H1 (cell line): ENCODE results near the gene TEDC1. TPM values are rescaled to one million over a fixed set of nuclear protein-coding genes. Genes with fewer than 3 reads are reported as not detected.

Experiments
- GTF2F1 ChIP-seq: IDR thresholded peaks from 2 replicates; pipeline ENCODE4 v1.6.1; 2012; ENCODE audit warnings: low read depth, low read length, improper control_type of control experiment, borderline replicate concordance
- HDAC2 ChIP-seq, 2 experiments: fragments of 300-600 bp in 1 of 2; sonication (generic) in 1 of 2; IDR thresholded peaks; 2 replicates each; pipeline ENCODE4 v1.6.1; 2011 to 2012; ENCODE audit warnings: low read depth in 2 of 2, low read length in 2 of 2, mild to moderate bottlenecking in 2 of 2, moderate library complexity in 2 of 2, borderline replicate concordance in 1 of 2, inconsistent platforms in 1 of 2
- polyA plus RNA-seq, 7 experiments: library from polyadenylated mRNA; depleted of rRNA in 3 of 7; stranded (reverse) in 5 of 7; unstranded in 2 of 7; fragments of >200 nt in 5 of 7; fragments of 200-250 nt in 2 of 7; gene quantifications; 1 replicate in 5 of 7; 2 replicates in 1 of 7; 4 replicates in 1 of 7; pipeline versions ENCODE4 v1.2.1 to v1.2.3, GENCODE V29; 2011 to 2013; ENCODE audit warnings: missing spikeins in 2 of 7, mixed read lengths in 2 of 7
- total RNA-seq: library from RNA; stranded (reverse); fragmentation: NEBNext Ultra II Directional; extraction: Animal tissue kit (Norgen Biotek cat#: 25700); gene quantifications from 2 replicates; pipeline ENCODE4 v1.2.1, GENCODE V29; 2021
- TF ChIP-seq, protein P1 (sequence below): IDR thresholded peaks from 2 replicates; pipeline ENCODE4 v1.6.1; 2012; ENCODE audit warnings: inconsistent platforms

Gene TEDC1
- total and polyA plus RNA-seq, 2 of the 8 experiments (the other 6 are each of a cell fraction or from before 2014, with no cell fraction given): 5.6 to 14.8 TPM

DNA sequence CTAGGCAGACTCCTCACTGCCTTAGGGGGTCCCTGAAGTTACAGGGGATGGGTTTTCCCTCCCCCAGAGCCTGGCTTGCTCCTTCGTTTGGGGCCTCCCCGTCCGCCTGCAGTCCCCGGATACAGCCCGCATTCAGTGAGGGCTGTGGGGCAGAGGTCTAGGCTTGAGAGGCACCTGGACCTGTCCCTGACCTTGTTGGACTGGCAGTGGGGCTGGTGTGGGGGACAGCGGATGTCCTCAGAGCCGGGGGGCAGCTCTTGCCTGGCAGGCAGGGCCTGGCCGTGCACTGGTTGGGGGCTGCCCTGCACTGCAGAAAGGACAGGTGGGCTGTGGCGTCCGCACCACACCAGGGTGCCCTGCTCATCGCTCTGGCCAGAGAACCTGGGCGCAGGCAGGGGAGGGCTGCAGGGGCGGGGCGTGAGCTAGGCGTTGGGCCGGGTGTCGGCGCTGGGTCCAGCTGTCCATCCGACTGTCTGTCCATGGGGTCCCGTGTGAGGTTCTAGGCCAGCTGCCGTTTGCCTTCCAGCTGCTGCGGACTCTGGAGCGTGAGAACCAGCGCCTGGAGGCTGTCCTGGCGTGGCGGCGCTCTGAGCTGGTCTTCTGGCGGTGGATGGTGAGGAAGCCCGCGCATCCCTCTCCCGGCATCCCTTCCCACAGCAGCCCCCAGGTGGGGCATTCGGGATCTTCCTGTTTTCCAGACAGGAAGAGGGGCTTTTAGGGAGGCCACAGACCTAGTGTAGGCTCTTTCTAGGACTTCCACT, 6.0 kb downstream of the TEDC1 start (continued):
- no peak for TF ChIP-seq HDAC2 (IDR thresholded peaks at IDR 0.05; ENCODE audit: borderline replicate concordance in 1 of 2, low read depth in 2 of 2, low read length in 2 of 2)
- TF ChIP-seq, protein P1, sequence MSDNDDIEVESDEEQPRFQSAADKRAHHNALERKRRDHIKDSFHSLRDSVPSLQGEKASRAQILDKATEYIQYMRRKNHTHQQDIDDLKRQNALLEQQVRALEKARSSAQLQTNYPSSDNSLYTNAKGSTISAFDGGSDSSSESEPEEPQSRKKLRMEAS: no peak
- no peak for TF ChIP-seq GTF2F1
